Astrocyte (in vitro differentiated cells and primary cell): ENCODE data around the gene RAB40B.

Experiments used
- CTCF ChIP-seq: IDR thresholded peaks from 2 replicates; pipeline ENCODE4 v1.5.1; 2011; ENCODE audit warnings: low read depth, mild to moderate bottlenecking, inconsistent platforms, low read length, moderate library complexity; ENCODE audit not compliant: insufficient read depth
- EZH2 ChIP-seq: IDR thresholded peaks from 2 replicates; pipeline ENCODE4 v1.6.1; 2012; ENCODE audit warnings: mild to moderate bottlenecking, low read length, inconsistent platforms; ENCODE audit not compliant: insufficient read depth

DNA sequence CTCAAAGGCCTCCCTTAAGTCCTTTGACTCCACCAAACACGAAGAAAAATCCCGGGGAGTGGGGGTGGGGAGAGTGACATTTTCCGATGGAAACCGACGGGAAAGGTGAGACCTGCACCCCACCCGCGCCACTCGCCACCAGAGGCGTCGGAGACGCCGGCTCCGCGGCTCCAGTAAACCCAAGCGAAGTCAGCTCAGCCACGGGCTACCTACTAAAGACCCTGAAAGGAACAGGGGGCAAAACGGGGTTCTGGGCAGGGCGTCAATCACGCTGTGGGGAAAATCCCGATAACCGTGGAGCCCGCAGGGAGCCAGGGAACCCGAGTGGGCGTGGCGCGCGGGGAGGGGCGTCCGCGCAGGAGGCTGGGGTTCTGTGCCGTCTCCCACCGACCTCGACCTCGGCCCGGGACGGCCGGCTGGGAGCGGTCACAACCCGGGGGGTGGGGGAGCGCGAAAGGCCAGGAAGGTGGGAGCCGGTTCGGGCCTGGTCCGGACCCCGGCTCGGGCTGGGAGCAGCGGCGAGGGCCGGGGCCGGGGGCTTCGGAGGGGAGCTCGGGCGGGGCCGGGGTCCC, 50.8 kb downstream of the RAB40B start:
- TF ChIP-seq EZH2 (no peak), CTCF (no peak)
